ENCODE measurements around the gene CARD19. TPM values are rescaled to one million over a fixed set of nuclear protein-coding genes. Genes with fewer than 3 reads are reported as not detected.

CARD19 gene
- total RNA-seq, 4 donors from 2014 or later: 45.6 to 67.7 (median 60.7) TPM

GRCh38 chr9:93058355-93059010 lies 37.5 kb upstream of the CARD19 start, which contains the start of gene SUSD3:
Gene SUSD3 (plus strand): TSS chr9:93058701. CDS start chr9:93058743, 42 bp downstream.
- TF ChIP-seq POLR2A (IDR thresholded peaks at IDR 0.05): no peak
- no peak for TF ChIP-seq CTCF (IDR thresholded peaks at IDR 0.05)
- intact Hi-C loops (cut with DNase I; ENCODE audit: low total_unique reads): no loop called here
- DNase-seq (ENCODE audit: low spot score in 2 of 2): peak; percentile 30 to 92
- H3K4me3 ChIP-seq (ENCODE audit: low read depth, poor library complexity, severe bottlenecking): peak within 1 kb of the TSS; percentile 13
- 1 to 3% methylated on average over 12 to 41 of the region's 55 CpGs for WGBS, 2 donors

GRCh38 chr9:93059011-93059714 lies 36.9 kb upstream of the CARD19 start:
- no peak for DNase-seq (ENCODE audit: low spot score in 2 of 2)
- peak overlapping the region; percentile 13 for H3K4me3 ChIP-seq (ENCODE audit: low read depth, poor library complexity, severe bottlenecking)
- 28 to 32% methylated on average over 40 to 52 of the region's 53 CpGs for WGBS, 2 donors
- TF ChIP-seq CTCF (IDR thresholded peaks at IDR 0.05) (no peak), POLR2A (IDR thresholded peaks at IDR 0.05) (no peak)
- intact Hi-C loops (cut with DNase I; ENCODE audit: low total_unique reads): no loop called here

GRCh38 chr9:93059715-93060578 lies 36.1 kb upstream of the CARD19 start:
- DNase-seq (ENCODE audit: low spot score in 2 of 2): no peak
- intact Hi-C loops (cut with DNase I; ENCODE audit: low total_unique reads): no loop called here
- H3K4me3 ChIP-seq (ENCODE audit: low read depth, poor library complexity, severe bottlenecking): no peak overlapping the region
- no peak for TF ChIP-seq CTCF (IDR thresholded peaks at IDR 0.05)
- TF ChIP-seq POLR2A (IDR thresholded peaks at IDR 0.05): no peak
- WGBS, 2 donors: 83 to 89% methylated on average over 5 to 7 of the region's 7 CpGs

GRCh38 chr9:93060746-93061259 lies 35.2 kb upstream of the CARD19 start:
- DNase-seq (ENCODE audit: low spot score in 2 of 2): no peak
- 85 to 88% methylated on average over 8 of the region's 8 CpGs for WGBS, 2 donors
- H3K4me3 ChIP-seq (ENCODE audit: low read depth, poor library complexity, severe bottlenecking): no peak overlapping the region
- intact Hi-C loops (cut with DNase I; ENCODE audit: low total_unique reads): no loop called here
- TF ChIP-seq POLR2A (IDR thresholded peaks at IDR 0.05) (no peak), CTCF (IDR thresholded peaks at IDR 0.05) (no peak)

GRCh38 chr9:93061260-93061751 lies 34.7 kb upstream of the CARD19 start:
- intact Hi-C loops (cut with DNase I; ENCODE audit: low total_unique reads): no loop called here
- no peak overlapping the region for H3K4me3 ChIP-seq (ENCODE audit: low read depth, poor library complexity, severe bottlenecking)
- TF ChIP-seq CTCF (IDR thresholded peaks at IDR 0.05) (no peak), POLR2A (IDR thresholded peaks at IDR 0.05) (no peak)
- no peak for DNase-seq (ENCODE audit: low spot score in 2 of 2)
- WGBS, 2 donors: 73 to 94% methylated on average over 4 of the region's 4 CpGs
